ENCODE data around the gene MEGF6.

Gene MEGF6

DNA sequence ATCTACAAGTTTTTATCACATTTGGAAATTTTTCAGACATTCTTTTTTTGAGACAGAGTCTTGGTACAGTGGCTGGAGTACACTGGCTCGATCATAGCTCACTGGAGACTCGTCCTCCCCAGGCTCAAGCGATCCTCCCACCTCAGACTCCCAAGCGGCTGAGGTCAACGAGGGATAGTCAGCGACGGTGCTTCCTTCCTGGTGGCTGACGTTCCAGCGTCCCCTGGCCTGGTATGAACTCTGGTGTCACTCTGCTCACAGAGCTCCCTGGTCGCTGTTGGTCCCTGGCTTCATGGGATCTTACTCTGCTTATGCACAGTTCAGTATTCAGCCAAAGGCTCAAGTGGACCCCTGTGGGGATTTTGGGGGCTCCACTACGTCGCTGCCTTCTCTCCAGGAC, 160.3 kb downstream of the MEGF6 start:
- no peak for TF ChIP-seq ZFX (IDR thresholded peaks at IDR 0.05; ENCODE audit: borderline replicate concordance)
- TF ChIP-seq, protein P1, sequence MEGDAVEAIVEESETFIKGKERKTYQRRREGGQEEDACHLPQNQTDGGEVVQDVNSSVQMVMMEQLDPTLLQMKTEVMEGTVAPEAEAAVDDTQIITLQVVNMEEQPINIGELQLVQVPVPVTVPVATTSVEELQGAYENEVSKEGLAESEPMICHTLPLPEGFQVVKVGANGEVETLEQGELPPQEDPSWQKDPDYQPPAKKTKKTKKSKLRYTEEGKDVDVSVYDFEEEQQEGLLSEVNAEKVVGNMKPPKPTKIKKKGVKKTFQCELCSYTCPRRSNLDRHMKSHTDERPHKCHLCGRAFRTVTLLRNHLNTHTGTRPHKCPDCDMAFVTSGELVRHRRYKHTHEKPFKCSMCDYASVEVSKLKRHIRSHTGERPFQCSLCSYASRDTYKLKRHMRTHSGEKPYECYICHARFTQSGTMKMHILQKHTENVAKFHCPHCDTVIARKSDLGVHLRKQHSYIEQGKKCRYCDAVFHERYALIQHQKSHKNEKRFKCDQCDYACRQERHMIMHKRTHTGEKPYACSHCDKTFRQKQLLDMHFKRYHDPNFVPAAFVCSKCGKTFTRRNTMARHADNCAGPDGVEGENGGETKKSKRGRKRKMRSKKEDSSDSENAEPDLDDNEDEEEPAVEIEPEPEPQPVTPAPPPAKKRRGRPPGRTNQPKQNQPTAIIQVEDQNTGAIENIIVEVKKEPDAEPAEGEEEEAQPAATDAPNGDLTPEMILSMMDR (IDR thresholded peaks at IDR 0.05): no peak
- H3K27ac ChIP-seq: no peak overlapping the region

DNA sequence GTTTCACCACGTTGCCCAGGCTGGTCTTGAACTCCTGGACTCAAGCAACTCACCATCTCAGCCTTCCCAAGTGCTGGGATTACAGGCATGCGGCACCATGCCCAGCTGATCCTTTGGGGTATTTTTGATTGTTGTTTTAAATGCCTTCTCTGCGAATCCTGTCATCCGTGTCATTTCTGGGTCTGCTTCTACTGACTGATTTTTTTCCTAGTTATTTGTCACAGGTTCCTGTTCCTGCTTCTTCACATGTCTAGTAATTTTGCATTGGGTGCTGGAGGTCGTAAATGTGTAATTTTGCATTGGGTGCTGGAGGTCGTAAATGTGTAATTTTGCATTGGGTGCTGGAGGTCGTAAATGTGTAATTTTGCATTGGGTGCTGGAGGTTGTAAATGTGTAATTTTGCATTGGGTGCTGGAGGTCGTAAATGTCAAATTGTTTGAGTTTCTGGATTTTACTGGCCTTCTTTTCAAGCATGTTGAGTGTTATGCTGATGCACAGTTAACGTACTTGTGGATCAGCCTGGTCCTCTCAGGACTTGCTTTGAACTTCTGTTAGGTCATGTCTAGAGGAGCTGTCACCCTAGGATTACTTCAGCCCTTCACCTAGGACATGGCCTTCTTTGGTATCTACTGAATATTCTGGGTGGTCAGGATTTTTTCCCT, 161.0 kb downstream of the MEGF6 start:
- no peak overlapping the region for H3K27ac ChIP-seq
- TF ChIP-seq, protein P1 (IDR thresholded peaks at IDR 0.05): no peak
- no peak for TF ChIP-seq ZFX (IDR thresholded peaks at IDR 0.05; ENCODE audit: borderline replicate concordance)

DNA sequence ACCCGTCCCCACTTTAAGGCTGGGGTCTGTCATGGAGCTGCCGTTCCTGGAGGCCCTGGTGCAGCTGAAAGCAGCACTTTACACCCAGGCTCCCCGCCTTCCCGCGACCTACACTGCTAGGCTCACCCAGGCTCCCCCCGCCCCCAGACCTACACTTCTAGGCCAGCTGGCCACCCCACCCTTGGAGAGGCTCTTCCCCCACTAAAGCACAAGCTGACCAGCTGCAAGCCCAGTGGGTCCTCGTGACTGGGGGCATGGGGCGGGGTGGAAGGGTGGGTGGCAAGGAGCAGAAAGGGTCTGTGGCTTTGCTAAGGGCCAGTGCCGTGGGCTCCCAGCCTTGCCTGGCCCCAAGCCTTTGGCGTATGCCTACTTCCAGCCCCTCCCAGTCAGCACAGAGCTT, 166.6 kb downstream of the MEGF6 start:
- TF ChIP-seq, protein P1 (IDR thresholded peaks at IDR 0.05): no peak
- TF ChIP-seq ZFX (IDR thresholded peaks at IDR 0.05; ENCODE audit: borderline replicate concordance): no peak
- H3K27ac ChIP-seq: no peak overlapping the region

DNA sequence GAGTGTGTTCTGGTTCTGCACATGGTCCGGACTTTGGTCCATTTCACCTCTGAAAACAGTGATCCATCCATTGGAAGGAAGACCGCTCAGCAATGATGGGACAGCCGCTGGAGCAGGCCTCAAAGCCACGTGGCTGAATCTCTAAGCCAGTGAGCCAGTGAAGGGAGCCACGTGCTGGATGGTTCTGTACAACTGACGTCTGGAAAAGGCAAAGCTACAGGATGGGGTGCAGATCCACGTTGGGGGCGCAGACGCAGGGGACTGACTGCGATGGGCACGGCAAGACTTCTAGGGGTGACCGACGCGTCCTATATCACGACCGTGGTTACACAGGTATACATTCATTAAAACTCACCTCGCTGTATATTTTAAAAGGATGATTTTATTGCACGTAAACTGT, 167.0 kb downstream of the MEGF6 start:
- TF ChIP-seq, protein P1 (IDR thresholded peaks at IDR 0.05): no peak
- TF ChIP-seq ZFX (IDR thresholded peaks at IDR 0.05; ENCODE audit: borderline replicate concordance): no peak
- H3K27ac ChIP-seq: no peak overlapping the region

DNA sequence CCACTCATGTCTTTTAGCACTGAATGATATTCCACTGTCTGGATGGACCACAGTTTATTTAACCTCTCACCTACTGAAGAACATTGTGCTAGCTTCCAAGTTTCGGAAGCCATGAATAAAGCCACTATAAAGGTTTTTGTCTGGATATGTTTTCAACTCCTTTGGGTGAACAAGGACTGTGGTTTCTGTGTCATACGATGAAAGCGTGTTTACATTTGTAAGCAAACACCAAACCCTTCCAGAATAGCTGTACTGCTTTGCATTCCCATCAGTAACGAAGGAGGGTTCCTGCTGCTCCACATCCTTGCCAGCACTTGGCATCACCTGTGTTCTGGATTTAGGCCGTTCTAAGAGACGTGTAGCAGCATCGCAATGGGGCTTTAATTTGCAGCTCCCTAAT, 167.5 kb downstream of the MEGF6 start:
- TF ChIP-seq, protein P1 (IDR thresholded peaks at IDR 0.05): no peak
- no peak for TF ChIP-seq ZFX (IDR thresholded peaks at IDR 0.05; ENCODE audit: borderline replicate concordance)
- no peak overlapping the region for H3K27ac ChIP-seq

DNA sequence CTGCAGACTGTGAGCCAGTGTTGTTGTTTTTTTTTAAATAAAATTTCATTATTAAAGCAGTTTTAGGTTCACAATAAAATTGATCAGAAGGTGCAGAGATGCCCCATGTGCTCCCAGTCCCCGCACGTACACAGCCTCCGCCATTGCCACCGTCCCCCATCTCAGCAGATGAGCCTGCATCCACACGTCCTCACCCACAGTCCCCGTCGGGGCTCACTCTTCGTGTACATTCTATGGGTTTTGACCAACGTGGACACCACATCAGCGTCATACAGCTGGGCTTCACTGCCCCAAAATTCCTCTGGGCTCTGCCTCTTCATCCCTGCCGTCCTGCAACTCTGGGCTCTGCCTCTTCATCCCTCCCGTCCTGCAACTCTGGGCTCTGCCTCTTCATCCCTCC, 168.4 kb downstream of the MEGF6 start:
- H3K27ac ChIP-seq: no peak overlapping the region
- TF ChIP-seq ZFX (IDR thresholded peaks at IDR 0.05; ENCODE audit: borderline replicate concordance): no peak
- TF ChIP-seq, protein P1 (IDR thresholded peaks at IDR 0.05): no peak

DNA sequence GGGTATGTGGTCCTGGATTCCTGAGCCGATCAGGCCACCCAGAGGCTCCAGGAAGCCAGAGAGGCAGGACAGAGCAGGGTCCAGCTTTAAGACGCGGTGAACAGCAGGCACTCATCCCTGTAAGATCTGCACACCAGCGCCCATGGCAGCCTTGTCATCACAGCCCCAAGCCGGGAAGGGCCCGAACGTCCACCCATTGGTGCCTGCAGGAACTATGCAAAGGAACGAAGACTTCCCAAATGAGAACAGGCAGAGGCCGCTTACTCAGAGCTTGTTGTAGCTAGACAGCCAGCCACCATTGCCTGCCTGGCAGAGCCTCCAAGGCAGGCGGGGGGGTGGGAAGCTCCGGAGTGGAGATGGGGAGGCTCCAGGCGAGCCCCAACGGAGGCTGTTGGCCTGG, 169.0 kb downstream of the MEGF6 start:
- TF ChIP-seq ZFX (IDR thresholded peaks at IDR 0.05; ENCODE audit: borderline replicate concordance): no peak
- TF ChIP-seq, protein P1 (IDR thresholded peaks at IDR 0.05): no peak

More for the DNA sequence above, 169.0 kb downstream of the MEGF6 start:
- no peak overlapping the region for H3K27ac ChIP-seq
